Body of pancreas (tissue), 4 donors: ENCODE measurements around the gene SNX1.

Source experiments
- POLR2A ChIP-seq, 3 donors: fragments of 450-650 bp; IDR thresholded peaks; one replicate each; pipeline ENCODE4 v1.6.1; 2016; ENCODE audit warnings: antibody characterized with exemption in 3 of 3, mild to moderate bottlenecking in 2 of 3
- TF ChIP-seq, protein P1 (sequence below), 7 experiments: fragments of 450-650 bp in 4 of 7; fragments of 200-600 bp in 3 of 7; sonication (generic) in 3 of 7; IDR thresholded peaks; one replicate each; pipeline ENCODE4 v1.5.1; 2016 to 2019; ENCODE audit warnings: antibody characterized with exemption in 7 of 7

DNA sequence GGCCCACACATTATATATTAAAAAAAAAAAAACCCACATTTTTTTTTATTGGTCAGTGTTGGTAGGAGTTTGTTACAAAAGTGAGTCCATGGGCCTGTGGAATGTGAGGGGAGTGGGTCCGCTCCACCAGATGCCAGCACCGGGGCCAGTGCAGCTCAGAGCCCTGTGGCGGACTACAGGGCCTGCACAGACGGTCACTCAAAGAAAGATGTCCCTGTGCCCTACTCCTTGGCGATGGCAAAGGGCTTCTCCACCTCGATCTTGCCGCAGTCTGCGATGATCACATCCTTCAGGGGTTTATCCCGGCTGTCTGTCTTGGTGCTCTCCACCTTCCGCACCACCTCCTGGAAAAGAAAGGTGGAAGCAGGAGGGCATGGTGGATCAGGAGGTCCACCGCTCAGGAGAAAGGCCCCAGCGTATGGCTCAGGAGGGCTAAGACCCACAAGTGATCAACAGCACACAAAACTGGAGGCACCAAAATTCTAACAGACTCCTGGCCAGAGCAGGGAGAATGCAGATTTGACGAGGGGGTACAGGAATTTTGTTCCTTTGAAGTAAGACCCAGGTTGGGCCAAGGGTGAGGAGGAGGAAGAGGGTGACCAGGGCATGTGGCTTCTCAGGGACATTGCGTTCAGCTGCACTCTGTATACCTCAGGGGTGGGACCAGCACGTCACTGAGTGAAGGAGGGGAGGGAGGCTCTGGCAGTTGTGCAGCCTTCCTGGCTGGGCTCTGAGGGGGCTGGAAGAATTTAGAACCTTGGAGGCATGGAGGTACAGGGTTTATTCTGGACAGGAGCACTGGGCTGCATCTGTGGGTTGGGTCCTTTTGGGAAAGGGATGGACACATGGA, 60.2 kb downstream of the SNX1 start:
- TF ChIP-seq, protein P1, sequence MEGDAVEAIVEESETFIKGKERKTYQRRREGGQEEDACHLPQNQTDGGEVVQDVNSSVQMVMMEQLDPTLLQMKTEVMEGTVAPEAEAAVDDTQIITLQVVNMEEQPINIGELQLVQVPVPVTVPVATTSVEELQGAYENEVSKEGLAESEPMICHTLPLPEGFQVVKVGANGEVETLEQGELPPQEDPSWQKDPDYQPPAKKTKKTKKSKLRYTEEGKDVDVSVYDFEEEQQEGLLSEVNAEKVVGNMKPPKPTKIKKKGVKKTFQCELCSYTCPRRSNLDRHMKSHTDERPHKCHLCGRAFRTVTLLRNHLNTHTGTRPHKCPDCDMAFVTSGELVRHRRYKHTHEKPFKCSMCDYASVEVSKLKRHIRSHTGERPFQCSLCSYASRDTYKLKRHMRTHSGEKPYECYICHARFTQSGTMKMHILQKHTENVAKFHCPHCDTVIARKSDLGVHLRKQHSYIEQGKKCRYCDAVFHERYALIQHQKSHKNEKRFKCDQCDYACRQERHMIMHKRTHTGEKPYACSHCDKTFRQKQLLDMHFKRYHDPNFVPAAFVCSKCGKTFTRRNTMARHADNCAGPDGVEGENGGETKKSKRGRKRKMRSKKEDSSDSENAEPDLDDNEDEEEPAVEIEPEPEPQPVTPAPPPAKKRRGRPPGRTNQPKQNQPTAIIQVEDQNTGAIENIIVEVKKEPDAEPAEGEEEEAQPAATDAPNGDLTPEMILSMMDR (IDR thresholded peaks at IDR 0.05), result no peak
- no peak for TF ChIP-seq POLR2A (IDR thresholded peaks at IDR 0.05)
